Stimulated activated naive CD4-positive, alpha-beta T cell (primary cell): ENCODE data around the gene TIMD4.
A peak's percentile ranks its signal among the peaks of the same experiment; 100 is the strongest.
"Not testable (repeated sequence)": the region's sequence is repeated elsewhere in the genome, so short reads cannot be mapped to it uniquely, and the experiment has no call there.

ENCODE experiments used
- DNase-seq, 6 experiments: peaks; one replicate each; lab custom pipeline; 2025; lab: John Stamatoyannopoulos, UW

The TIMD4 gene

GRCh38 chr5:156963125-156963524 lies at the start of gene TIMD4:
TIMD4 (minus strand) TSS chr5:156963226; CDS start chr5:156963198, 28 bp downstream.
- no peak for DNase-seq

- no peak for DNase-seq
Measured at GRCh38 chr5:157006262-157006661, 43.2 kb upstream of the TIMD4 start.

- DNase-seq = no peak
Measured at GRCh38 chr5:157004893-157005551, 42.0 kb upstream of the TIMD4 start.

- DNase-seq = no peak
Measured at GRCh38 chr5:156991714-156992113, 28.7 kb upstream of the TIMD4 start.

- DNase-seq = no peak
Measured at GRCh38 chr5:156984064-156984463, 21.0 kb upstream of the TIMD4 start.

- DNase-seq = no peak
Measured at GRCh38 chr5:156981481-156981880, 18.5 kb upstream of the TIMD4 start.

GRCh38 chr5:156974328-156974727 lies 11.3 kb upstream of the TIMD4 start:
- no peak for DNase-seq

- DNase-seq = no peak
Measured at GRCh38 chr5:156971848-156972525, 9.0 kb upstream of the TIMD4 start.

- no peak for DNase-seq
Measured at GRCh38 chr5:156971415-156971814, 8.4 kb upstream of the TIMD4 start.

GRCh38 chr5:156967386-156967785 lies 4.4 kb upstream of the TIMD4 start:
- DNase-seq = not testable (repeated sequence)

- no peak for DNase-seq
Measured at GRCh38 chr5:156956321-156956720, 6.7 kb downstream of the TIMD4 start.

- no peak for DNase-seq
Measured at GRCh38 chr5:156951359-156951758, 11.7 kb downstream of the TIMD4 start.

- no peak for DNase-seq
Measured at GRCh38 chr5:156950716-156951115, 12.3 kb downstream of the TIMD4 start.

- DNase-seq = no peak
Measured at GRCh38 chr5:156949424-156949823, 13.6 kb downstream of the TIMD4 start.

GRCh38 chr5:156947925-156948324 lies 15.1 kb downstream of the TIMD4 start:
- no peak for DNase-seq

GRCh38 chr5:156942064-156942463 lies 21.0 kb downstream of the TIMD4 start:
- peak in 1 of 6 experiments; percentile 4 for DNase-seq

GRCh38 chr5:156940462-156940861 lies 22.6 kb downstream of the TIMD4 start:
- DNase-seq = not testable (repeated sequence)

GRCh38 chr5:156936972-156937371 lies 26.1 kb downstream of the TIMD4 start:
- no peak for DNase-seq

- peak; percentile 19 to 68 (median 40) for DNase-seq
Measured at GRCh38 chr5:156934450-156935211, 28.4 kb downstream of the TIMD4 start.

- DNase-seq = peak in 3 of 6 experiments; percentile 27 to 38 (median 35)
Measured at GRCh38 chr5:156929366-156929948, 33.6 kb downstream of the TIMD4 start.

- DNase-seq = no peak
Measured at GRCh38 chr5:156927545-156927944, 35.5 kb downstream of the TIMD4 start.

- DNase-seq = not testable (repeated sequence)
Measured at GRCh38 chr5:156925767-156926166, 37.3 kb downstream of the TIMD4 start.
